ENCODE results near the gene CATSPERD.
"Not testable (repeated sequence)": the region's sequence is repeated elsewhere in the genome, so short reads cannot be mapped to it uniquely, and the experiment has no call there.

CATSPERD gene

DNA sequence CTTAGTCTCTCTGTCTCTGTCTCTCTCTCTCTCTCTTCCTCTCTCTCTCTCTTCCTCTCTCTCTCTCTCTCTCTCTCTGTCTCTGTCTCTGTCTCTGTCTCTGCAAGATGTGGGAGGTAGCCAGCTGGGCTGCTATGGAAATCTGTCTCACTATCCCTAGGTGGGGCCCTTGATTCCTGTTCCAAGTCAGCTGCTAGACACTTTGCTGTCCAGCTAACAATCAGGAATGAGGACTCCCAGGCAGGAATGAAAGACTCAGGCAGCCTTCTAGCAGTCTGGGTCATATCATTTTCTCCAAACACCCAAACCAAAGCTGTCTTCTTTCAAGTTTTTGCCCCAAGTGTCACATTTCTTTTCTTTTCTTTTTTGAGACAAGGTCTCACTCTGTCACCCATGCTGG, 23.2 kb downstream of the CATSPERD start:
- FAIRE-seq, result no peak

DNA sequence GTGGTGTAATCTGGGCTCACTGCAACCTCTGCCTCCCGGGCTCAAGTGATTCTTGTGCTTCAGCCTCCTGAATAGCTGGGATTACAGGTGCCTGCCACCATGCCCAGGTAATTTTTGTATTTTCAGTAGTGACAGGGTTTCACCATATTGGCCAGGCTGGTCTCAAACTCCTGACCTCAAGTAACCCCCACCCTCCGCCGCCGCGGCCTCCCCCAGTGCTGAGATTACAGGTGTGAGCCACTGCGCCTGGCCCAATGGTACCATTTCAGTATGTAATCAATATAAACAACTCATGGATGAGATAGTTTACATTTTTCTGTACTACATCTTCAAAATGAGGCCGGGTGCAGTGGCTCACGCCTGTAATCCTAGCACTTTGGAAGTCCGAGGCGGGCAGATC, 24.6 kb downstream of the CATSPERD start:
- FAIRE-seq, result not testable (repeated sequence)

DNA sequence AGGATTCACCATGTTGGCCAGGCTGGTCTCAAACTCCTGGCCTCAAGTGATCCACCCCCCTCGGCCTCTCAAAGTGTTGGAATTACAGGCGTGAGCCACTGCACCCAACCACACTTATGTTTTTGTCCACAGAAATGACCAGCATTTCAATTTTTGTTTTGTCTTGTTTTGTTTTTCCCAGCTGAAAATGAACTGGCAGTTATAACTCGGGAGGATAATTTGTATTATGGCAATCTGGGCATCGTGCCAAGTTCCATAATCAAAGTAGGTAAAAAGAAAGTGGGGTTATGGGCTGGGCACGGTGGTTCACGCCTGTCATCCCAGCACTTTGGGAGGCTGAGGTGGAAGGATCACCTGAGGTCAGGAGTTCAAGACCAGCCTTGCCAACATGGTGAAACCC, 28.5 kb downstream of the CATSPERD start:
- FAIRE-seq, result not testable (repeated sequence)

DNA sequence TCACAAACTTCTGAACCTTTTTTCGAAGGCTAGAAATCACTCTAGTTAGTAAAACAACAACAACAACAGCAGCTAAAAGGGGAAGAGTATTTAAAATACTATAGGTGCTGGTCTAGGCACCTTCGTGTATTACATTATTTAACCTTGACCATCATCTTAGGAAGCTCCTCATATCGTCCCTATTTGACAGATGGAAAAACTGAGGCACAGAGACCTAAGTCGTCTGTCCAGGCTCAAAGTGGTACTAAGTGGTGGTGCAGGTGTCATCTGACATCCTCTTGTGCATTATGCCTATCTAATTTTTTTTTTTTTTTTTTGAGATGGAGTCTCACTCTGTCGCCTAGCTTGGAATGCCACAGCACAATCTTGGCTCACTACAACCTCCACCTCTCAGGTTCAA, 29.1 kb downstream of the CATSPERD start:
- FAIRE-seq, result no peak

DNA sequence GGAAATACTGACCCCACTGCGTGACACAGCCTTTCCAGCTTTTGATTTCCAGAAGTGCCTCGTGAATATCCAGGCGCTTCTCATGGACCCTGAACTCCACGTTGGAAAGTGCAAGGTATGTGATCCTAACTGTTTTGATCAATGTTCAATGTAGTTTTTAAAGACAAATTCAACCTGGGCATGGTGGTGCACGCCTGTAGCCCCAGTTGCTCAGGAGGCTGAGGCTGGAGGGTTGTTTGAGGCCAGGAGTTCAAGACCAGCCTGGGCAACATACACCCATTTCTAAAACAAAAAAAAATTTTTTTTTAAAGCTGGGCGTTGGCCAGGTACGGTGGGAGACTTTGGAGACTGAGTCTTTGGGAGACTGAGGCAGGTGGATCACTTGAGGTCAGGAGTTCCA, 31.3 kb downstream of the CATSPERD start:
- no peak for FAIRE-seq

DNA sequence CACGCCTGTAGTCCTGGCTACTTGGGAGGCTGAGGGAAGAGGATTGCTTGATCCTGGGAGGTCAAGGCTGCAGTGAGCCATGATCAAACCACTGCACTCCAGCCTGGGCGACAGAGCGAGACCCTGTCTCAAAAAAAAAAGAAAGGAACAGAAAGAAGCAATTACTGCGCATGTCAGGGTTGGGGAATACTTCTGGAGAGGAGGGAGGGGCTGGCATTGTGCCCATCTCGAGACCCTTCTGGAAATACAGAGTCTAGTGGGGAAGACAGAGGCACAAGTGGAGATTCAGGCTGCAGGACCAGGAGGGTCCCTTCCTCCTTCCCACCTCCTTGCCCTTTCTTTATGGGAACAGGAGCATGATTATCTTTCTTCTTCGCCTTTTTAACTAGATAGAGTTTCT, 33.3 kb downstream of the CATSPERD start:
- no peak for FAIRE-seq

DNA sequence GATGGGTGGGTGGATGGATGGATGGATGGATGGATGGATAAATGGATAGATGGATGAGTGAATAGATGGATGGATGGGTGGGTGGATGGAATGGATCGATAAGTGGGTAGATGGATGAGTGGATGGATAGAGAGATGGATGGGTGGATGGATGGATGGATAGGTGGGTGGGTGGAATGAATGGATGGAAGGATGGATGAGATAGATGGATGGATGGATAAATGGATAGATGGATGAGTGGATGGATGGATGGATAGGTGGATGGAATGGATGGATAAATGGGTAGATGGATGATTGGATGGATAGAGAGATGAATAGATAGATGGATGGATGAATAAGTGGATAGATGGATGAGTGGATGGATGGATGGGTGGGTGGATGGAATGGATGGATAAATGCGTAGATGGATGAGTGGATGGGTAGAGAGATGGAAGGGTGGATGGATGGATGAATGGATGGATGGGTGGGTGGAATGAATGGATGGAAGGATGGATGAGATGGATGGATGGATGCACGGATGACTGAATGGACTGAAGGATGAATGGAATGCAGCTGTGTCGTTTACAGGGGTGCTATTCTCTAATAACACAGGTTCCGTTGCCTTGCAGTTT, 42.3 kb downstream of the CATSPERD start:
- FAIRE-seq, result no peak

DNA sequence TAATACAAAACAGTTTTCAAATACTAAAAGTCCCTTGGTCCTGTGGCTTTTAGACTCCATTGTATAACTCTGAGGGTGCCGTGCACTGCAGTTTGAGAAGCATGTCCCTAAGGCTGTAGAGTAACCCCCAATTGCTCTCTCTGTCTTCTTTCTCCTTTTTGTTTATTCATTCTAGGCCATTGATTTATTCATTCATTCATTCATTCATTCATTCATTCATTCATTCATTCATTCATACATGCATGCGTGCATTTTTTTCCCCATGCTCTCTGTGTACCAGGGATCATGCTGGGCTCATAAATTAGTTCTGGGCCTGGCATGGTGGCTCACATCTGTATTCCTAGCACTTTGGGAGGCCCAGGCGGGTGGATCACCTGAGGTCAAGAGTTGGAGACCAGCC, 44.8 kb downstream of the CATSPERD start:
- FAIRE-seq, result no peak

DNA sequence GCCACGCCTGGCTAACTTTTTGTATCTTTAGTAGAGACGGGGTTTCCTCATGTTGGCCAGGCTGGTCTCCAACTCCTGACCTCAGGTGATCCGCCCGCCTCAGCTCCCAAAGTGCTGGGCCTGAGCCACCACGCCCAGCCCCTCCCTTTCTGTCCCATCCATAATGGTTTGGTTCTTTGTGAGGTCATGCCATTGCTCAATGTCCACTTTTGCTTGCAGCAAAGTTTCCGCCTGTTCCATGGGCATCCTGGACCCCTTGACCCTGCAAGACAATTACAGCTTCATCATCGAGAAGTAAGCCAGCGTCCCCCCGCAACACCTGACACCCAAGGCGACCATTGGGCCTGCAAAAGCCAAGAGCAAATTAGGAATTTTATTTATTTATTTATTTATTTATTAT, 47.5 kb downstream of the CATSPERD start:
- FAIRE-seq, result no peak

DNA sequence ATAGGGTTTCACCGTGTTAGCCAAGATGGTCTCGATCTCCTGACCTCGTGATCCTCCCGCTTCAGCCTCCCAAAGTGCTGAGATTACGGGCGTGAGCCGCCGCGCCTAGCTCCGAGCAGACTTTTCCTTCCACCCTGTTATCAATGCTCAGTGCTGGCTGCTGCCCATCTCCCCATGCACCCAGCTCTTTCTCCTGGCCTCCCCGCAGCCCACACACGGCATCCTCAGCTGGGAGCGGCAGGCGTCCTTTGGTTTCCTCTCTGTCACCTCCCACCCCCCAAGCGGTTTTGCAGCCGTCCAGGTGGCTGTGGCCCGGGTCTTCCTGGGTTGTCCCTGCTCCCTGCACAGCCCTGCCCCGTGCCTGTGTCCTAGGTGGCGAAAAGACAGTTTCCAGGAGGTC, 52.0 kb downstream of the CATSPERD start:
- FAIRE-seq, result no peak

DNA sequence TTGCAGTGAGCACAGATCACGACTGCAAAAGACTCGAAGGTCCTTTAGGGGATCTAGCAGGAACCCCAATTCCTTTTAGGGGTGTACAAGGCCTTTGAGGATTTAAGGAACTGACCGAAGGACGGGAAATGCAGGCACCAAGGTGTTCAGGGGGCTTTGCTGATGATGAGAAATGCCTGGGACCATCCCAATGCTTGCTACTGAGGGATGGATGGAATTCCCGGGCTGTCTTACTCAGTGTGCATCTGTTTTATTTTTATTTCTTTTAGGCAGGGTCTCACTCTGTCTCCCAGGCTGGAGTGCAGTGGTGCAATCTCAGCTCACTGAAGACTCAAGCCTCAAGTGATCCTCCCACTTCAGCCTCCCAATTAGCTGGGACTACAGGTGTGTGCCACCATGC, 52.8 kb downstream of the CATSPERD start:
- no peak for FAIRE-seq

DNA sequence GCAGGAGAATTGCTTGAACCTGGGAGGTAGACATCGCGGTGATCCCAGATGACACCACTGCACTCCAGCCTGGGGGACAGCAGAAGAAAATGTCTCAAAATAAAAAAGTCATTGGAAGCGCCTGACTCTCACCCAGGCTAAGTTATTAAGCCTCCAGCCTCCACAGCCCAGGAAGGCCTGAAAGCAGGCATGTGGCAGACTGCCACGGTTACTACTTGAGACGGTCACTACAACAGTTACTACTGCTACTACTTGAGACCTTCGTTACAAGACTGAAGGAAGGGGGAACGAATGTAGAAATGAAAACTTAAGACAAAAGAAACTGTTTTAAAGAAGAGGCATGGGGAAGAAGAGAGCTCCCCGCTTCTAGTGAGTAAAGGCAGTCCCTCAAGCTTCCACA, 54.5 kb downstream of the CATSPERD start:
- no peak for FAIRE-seq

DNA sequence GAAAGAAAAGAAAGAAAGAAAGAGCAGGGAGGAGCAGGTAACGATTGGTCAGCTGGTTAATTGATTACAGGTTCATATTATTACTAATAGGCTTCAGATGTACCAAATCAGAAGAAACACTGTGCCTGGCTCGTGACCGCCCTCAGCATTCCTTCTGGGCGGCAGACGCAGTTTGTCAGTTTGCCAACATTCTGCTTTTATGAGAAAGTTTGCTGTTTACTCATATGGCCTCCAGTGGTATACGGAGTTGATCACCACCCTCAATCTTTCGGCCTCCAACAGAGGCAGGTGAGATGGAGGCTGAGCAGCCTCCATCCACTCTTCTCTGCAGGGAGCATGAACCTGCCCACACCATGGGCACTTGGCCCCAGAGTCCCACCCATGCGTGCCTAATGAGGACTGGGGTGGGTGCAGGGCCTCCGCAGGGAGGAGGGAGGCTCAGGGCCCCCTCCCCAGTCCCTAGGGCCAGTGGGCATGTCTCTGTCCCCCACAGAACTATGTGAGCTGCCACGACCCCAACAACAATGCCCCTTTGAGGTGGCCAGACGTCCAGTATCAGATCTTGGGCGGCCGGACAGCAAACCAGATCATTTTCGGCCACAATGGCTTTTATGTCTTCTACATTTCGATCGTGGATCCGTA, 55.4 kb downstream of the CATSPERD start:
- no peak for FAIRE-seq

GRCh38 chr19:5778402-5778801, 58.0 kb downstream of the CATSPERD start:
- no peak for FAIRE-seq

- FAIRE-seq, result not testable (repeated sequence)
Observed at GRCh38 chr19:5780916-5781315, 60.5 kb downstream of the CATSPERD start.

DNA sequence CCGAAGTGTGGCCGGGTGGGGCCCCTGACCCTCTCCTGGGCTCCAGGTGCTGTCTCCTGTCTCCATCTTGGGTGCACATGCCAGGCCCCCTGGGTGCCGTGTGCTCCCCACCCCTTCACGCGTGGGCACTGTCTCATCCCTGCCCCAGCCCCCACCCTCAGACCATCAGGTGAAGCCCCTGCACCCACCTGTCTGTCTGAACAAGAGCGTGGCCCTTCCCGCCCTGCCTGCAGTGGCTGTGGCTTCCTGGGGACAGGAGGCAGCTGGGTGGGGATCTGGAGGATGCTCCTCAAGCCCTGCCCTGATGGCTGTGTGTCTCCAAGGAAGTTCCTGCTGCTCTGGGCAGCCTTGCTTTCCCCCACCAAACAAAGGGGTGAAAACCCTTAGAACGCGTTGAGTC, 61.9 kb downstream of the CATSPERD start:
- no peak for FAIRE-seq

DNA sequence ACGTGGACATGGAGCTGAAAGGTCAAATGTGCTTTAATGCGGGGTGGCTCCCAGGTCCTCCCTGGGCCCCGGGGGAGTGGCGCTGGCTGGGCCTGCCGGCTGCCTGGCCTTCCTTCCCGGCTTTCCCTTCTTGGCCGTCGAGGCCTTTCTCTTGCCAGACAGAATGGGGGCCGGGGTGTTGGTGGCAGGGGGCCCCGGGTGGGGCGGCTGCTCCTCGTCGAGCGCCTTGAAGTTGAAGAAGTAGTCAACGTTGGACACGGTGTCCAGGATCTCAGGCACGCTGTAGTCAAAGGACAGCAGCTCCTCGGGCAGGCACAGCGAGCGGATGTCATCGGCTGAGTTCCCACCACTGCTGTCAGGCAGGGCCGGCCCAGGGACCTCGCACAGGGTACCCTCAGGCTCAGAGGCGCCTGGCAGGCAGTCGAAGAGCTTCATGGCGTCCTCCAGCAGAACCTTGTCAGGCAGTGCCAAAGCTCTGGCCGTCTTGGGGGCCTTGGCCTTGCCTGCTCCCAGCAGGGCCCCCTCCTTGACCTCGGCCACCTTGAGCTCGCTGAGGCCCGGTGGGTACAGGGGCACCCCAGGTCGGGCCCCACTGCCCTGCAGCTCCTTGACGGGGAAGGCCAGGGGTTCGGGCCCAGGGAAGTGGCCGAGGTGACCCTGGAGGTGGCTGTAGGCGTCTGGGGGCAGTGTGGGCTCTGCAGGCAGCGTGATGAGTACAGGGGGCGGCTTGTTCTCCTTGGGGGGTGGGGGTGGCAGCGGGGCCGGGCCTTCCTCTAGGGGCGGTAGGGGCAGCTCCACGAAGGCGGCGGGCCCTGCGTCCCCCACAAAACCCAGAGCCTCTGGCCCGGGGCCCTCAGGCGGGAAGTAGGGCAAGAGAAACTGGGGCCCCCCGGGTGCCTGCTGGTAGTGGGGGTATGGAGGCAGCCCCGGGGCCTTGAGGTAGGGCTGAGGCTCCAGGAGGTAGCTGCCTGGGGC, 62.8 kb downstream of the CATSPERD start:
- no peak for FAIRE-seq

GRCh38 chr19:5784581-5785147, 64.2 kb downstream of the CATSPERD start, which contains the start of gene PRR22:
Gene PRR22, minus strand, starts transcription at chr19:5784746. Its CDS starts 86 bp downstream, at chr19:5784660.
- no peak for FAIRE-seq

GRCh38 chr19:5785423-5785822, 65.0 kb downstream of the CATSPERD start:
- FAIRE-seq, result no peak

DNA sequence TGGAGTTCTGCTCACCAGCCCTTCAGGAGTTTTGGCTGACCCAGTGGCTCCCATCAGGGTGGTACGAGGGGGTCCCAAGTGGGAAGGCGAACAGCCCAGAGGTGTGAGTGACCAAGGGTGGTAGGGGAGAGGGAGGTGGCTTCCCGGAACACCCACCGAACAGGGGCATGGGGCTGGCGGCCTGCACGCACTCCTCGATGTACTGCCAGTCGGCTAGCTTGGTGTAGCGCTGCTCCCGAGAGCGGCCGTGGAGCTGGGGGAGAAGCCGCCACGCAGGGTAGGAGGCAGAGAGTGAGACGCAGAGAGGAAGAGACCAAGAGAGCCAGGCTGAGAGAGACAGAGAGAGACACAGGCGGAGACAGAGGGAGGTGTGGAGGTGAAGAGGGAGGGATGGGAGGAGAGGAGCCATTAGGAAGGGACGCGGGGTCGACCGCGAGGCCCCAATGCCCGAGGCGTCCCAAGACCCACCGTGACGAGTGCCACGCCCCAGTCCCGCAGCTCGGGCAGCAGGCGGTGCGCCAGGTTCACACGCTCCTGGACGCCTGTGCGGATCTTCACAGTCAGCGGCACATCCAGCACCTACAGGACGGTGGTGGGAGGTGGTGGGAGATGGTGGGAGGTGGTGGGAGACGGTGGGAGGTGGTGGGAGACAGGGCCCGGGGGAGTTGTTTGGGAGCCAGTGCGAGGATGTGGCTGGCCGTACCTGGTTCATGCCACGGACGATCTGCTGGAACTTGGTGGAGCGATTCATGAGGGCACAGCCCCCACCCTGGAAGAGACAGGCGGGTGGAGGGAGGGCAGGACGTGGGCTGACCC, 66.4 kb downstream of the CATSPERD start:
- no peak for FAIRE-seq

DNA sequence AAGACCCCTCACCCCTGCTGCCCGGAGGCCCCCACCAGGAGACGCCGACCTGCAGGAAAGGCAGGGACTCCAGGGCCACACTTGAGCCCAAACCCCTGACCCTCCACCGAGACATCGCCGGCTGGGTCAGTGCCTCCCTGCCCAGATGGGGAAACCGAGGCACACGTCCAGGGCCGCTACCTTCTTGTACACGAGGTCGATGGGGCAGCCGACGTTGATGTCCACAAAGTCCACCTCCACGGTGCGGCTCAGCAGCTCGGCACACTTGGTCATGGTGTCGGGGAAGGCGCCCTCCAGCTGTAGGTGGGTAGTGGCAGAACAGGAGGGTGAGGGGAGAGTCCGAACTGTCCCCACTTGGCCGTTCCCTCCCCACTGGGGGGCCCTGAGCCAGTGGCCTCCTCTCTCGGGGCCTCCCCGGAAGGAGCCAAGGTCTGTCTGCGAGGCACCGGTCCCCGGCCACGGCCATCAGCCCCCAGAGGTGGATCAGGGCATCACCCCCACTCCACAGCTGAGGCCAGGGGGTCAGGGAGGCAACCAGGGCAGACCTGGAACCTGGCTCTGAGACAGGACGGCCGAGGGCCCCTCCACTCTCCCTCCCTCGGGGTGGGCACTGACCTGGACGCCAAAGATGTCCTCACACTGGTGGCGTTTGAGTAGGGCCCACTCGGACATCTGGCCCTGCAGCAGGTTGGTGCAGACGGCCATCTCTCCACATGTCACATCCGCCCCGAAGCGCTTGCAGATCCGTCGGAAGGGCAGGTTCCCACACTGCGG, 67.2 kb downstream of the CATSPERD start:
- no peak for FAIRE-seq

DNA sequence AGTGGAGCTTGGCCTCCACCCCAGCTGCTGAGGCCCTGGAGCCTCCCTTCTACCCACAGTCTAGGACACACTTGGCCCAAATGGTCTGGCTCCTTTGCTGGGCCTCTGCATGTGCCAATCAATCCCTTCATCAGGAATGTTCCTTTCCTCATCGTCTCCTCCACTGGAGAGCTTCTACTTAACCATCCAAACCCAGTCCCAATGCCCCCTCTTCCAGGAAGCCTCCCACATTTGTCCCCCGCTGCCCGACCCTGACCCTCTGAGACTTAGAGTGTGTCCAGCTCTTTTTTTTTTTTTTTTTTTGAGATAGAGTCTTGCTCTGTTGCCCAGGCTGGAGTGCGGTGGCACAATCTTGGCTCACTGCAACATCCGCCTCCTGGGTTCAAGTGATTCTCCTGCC, 68.0 kb downstream of the CATSPERD start:
- FAIRE-seq, result no peak

Data from A204.1 (cell line).